ENCODE data around the gene ASXL2.
"Not testable (repeated sequence)": the region's sequence is repeated elsewhere in the genome, so short reads cannot be mapped to it uniquely, and the experiment has no call there.

Gene ASXL2

GRCh38 chr2:25725877-25726276 is 152.4 kb downstream of the ASXL2 start:
- no peak for DNase-seq

- DNase-seq, result no peak
Measured at GRCh38 chr2:25724756-25725155, 153.5 kb downstream of the ASXL2 start.

GRCh38 chr2:25722224-25722623 is 156.1 kb downstream of the ASXL2 start:
- DNase-seq, result no peak

- no peak for DNase-seq
Measured at GRCh38 chr2:25720575-25720974, 157.7 kb downstream of the ASXL2 start.

- DNase-seq, result no peak
Measured at GRCh38 chr2:25714740-25715139, 163.5 kb downstream of the ASXL2 start.

- no peak for DNase-seq
Measured at GRCh38 chr2:25712455-25712854, 165.8 kb downstream of the ASXL2 start.

GRCh38 chr2:25711675-25712354 is 166.5 kb downstream of the ASXL2 start:
- DNase-seq, result no peak

- no peak for DNase-seq
Measured at GRCh38 chr2:25710750-25711149, 167.5 kb downstream of the ASXL2 start.

GRCh38 chr2:25709349-25709748 is 168.9 kb downstream of the ASXL2 start:
- DNase-seq, result no peak

- DNase-seq, result no peak
Measured at GRCh38 chr2:25707927-25708590, 170.2 kb downstream of the ASXL2 start.

- DNase-seq, result not testable (repeated sequence)
Measured at GRCh38 chr2:25705575-25705974, 172.7 kb downstream of the ASXL2 start.

GRCh38 chr2:25701801-25702200 is 176.5 kb downstream of the ASXL2 start:
- no peak for DNase-seq

- DNase-seq, result no peak
Measured at GRCh38 chr2:25700221-25700660, 178.0 kb downstream of the ASXL2 start.

- DNase-seq, result no peak
Measured at GRCh38 chr2:25699216-25699615, 179.1 kb downstream of the ASXL2 start.

GRCh38 chr2:25698752-25699151 is 179.5 kb downstream of the ASXL2 start:
- no peak for DNase-seq

- no peak for DNase-seq
Measured at GRCh38 chr2:25697559-25698341, 180.5 kb downstream of the ASXL2 start.

GRCh38 chr2:25692737-25693445 is 185.4 kb downstream of the ASXL2 start:
- DNase-seq, result no peak

GRCh38 chr2:25692143-25692542 is 186.1 kb downstream of the ASXL2 start:
- no peak for DNase-seq

GRCh38 chr2:25690058-25690457 is 188.2 kb downstream of the ASXL2 start:
- DNase-seq, result no peak

- no peak for DNase-seq
Measured at GRCh38 chr2:25688236-25688635, 190.1 kb downstream of the ASXL2 start.

- no peak for DNase-seq
Measured at GRCh38 chr2:25685741-25686140, 192.5 kb downstream of the ASXL2 start.

- DNase-seq, result no peak
Measured at GRCh38 chr2:25684577-25685473, 193.5 kb downstream of the ASXL2 start.
